ENCODE data around the gene MTURN.

MTURN gene

DNA sequence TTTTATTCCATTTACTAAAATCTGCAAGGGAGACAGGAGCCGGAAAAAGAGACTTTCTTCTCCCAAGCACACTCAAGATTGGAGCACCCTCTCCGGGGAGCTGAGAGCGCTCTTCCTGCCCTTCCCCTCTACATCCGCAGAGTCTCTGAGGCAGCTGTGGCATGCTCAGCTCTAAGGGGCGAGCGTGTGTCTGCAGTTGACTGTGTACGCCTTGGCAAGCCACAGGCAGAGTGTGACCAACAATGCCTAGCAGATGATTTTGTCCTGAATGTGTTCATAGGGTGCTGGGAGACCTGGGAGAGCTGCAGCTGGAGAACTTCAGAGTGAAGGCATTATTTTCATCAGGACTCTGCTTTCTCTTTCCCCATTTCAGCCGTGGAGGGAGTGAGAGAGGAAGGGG lies 20.7 kb downstream of the MTURN start:
- no peak for ATAC-seq (replicated peaks; ENCODE audit: extremely low read depth, poor library complexity, severe bottlenecking)
- Mint-ChIP-seq H3K36me3 (ENCODE audit: insufficient read depth) (peaks cover 3% of the 10 kb centered on the region), H3K27ac (ENCODE audit: low read depth) (no peak overlapping the region), H3K27me3 (no peaks in the 10 kb centered on the region), H3K4me1 (peaks cover 18% of the 10 kb centered on the region), H3K9me3 (no peaks in the 10 kb centered on the region), H3K4me3 (no peak overlapping the region)
- DNase-seq (ENCODE audit: low spot score in 2 of 2): no peak

DNA sequence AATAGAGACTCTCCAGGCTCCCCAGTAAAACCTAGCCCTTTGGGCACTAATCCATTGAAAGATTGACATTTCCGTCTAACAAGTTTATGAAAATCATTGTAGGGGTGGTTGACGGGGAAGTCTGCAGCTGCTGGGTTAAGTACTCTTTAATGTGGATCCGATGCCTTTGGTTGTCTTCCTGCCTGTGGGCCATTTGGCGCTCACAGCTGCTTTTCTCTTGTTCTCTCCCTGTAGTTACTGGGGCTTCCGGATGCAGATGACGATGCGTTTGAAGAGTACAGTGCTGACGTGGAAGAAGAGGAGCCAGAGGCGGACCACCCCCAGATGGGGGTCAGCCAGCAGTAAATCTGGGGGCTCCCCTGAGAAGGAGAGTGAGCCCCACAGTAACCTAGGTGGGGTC lies 22.4 kb downstream of the MTURN start:
- H3K9me3 Mint-ChIP-seq: no peaks in the 10 kb centered on the region
- H3K4me3 Mint-ChIP-seq: no peak overlapping the region
- no peak overlapping the region for H3K27ac Mint-ChIP-seq (ENCODE audit: low read depth)
- H3K4me1 Mint-ChIP-seq: peaks cover 29% of the 10 kb centered on the region
- H3K27me3 Mint-ChIP-seq: no peaks in the 10 kb centered on the region
- DNase-seq (ENCODE audit: low spot score in 2 of 2): no peak
- ATAC-seq (replicated peaks; ENCODE audit: extremely low read depth, poor library complexity, severe bottlenecking): peak; percentile 45
- H3K36me3 Mint-ChIP-seq (ENCODE audit: insufficient read depth): peaks cover 3% of the 10 kb centered on the region

DNA sequence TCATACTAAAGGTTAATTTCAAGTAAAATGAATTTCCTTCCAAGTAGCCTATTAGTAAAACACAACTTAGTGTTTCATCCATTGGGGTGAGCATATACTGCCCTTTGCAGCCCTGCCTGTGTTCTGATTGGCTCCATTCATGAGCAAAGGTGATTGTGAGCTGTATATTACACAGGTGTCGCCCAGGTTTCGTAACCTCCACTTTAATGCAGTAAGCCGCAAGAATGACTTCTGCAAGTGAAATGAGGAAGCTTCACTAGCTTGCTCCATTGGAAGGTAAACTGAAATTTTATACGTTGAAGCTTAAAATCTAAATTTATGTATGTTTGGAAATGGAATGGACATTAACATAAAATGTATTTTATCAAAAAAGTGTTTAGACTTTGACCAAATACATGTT lies 24.4 kb downstream of the MTURN start:
- ATAC-seq (replicated peaks; ENCODE audit: extremely low read depth, poor library complexity, severe bottlenecking): no peak
- H3K9me3 Mint-ChIP-seq: no peaks in the 10 kb centered on the region
- DNase-seq (ENCODE audit: low spot score in 2 of 2): no peak
- H3K27ac Mint-ChIP-seq (ENCODE audit: low read depth): peak overlapping the region; percentile 2
- H3K4me3 Mint-ChIP-seq: no peak overlapping the region
- H3K4me1 Mint-ChIP-seq: peaks cover 49% of the 10 kb centered on the region
- no peaks in the 10 kb centered on the region for H3K27me3 Mint-ChIP-seq
- peaks cover 7% of the 10 kb centered on the region for H3K36me3 Mint-ChIP-seq (ENCODE audit: insufficient read depth)

DNA sequence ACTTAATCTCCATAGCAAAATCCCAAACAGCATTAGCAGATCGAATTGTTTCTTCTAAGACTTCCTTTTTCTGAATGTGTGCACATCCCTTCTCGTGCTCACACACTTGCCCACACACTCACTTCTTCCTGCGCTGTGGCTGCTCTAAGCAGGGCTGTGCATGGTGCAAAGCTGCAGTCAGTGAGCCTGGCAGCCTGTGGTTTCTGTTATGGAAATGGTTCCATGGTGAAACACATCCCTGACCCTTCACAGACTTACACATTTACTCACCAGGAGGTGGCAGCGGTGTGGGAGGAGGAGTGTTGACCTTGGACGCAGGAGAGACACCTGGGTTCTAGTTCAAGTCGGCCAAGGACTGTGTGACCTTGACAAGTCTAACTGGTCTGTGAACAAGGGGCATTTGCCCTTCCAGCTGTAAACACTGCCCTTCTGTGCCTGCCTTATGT lies 24.9 kb downstream of the MTURN start:
- H3K27me3 Mint-ChIP-seq: no peaks in the 10 kb centered on the region
- no peak overlapping the region for H3K4me3 Mint-ChIP-seq
- H3K36me3 Mint-ChIP-seq (ENCODE audit: insufficient read depth): peaks cover 7% of the 10 kb centered on the region
- peak overlapping the region; percentile 2 for H3K27ac Mint-ChIP-seq (ENCODE audit: low read depth)
- H3K4me1 Mint-ChIP-seq: peaks cover 54% of the 10 kb centered on the region
- DNase-seq (ENCODE audit: low spot score in 2 of 2) (no peak), ATAC-seq (replicated peaks; ENCODE audit: extremely low read depth, poor library complexity, severe bottlenecking) (no peak)
- H3K9me3 Mint-ChIP-seq: no peaks in the 10 kb centered on the region

DNA sequence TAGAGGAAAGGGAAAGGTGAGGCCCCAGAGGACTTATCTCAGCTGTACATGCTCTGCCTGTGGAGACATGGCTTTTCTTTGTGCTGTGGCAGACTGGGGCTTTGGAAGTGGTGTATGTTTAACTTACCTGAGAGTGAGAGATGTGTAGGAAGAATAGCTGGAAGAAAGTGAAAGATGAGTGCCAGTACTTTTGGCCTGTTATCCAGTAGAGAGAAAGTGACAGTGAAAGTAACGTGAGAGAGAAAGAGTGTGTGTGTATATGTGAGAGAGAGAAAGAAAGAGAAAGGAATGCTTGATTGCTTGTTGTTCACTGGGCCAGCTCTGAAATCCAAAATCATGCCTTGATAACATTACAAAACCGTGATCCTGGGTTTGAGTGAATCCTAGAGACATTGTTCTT lies 25.5 kb downstream of the MTURN start:
- Mint-ChIP-seq H3K27ac (ENCODE audit: low read depth) (peak overlapping the region; percentile 2), H3K4me1 (peaks cover 55% of the 10 kb centered on the region), H3K4me3 (no peak overlapping the region), H3K27me3 (no peaks in the 10 kb centered on the region), H3K9me3 (no peaks in the 10 kb centered on the region), H3K36me3 (ENCODE audit: insufficient read depth) (peaks cover 7% of the 10 kb centered on the region)
- no peak for DNase-seq (ENCODE audit: low spot score in 2 of 2)
- no peak for ATAC-seq (replicated peaks; ENCODE audit: extremely low read depth, poor library complexity, severe bottlenecking)

DNA sequence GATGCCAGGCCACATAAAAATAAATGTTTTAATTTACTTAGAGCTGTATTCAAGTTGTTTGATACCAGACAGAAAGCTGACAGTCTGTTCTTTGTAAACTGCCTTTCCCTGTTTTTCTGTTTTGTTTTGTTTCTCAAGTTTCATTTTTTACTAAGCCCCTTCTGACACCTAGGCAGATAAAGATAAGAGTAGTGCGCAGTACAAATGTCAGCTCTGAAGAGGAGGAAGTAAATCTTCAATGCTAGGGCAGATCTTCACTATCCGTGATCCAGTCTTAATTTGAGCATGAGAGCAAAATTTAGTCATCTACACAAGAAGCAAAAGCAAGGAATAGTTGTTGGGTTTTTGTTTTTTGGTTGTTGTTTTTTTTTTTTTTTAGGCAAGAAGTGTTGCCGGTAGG lies 27.3 kb downstream of the MTURN start:
- Mint-ChIP-seq H3K9me3 (no peaks in the 10 kb centered on the region), H3K36me3 (ENCODE audit: insufficient read depth) (peaks cover 6% of the 10 kb centered on the region), H3K27ac (ENCODE audit: low read depth) (peak overlapping the region; percentile 88), H3K27me3 (no peaks in the 10 kb centered on the region), H3K4me3 (peak overlapping the region; percentile 69), H3K4me1 (peaks cover 53% of the 10 kb centered on the region)
- no peak for ATAC-seq (replicated peaks; ENCODE audit: extremely low read depth, poor library complexity, severe bottlenecking)
- no peak for DNase-seq (ENCODE audit: low spot score in 2 of 2)

DNA sequence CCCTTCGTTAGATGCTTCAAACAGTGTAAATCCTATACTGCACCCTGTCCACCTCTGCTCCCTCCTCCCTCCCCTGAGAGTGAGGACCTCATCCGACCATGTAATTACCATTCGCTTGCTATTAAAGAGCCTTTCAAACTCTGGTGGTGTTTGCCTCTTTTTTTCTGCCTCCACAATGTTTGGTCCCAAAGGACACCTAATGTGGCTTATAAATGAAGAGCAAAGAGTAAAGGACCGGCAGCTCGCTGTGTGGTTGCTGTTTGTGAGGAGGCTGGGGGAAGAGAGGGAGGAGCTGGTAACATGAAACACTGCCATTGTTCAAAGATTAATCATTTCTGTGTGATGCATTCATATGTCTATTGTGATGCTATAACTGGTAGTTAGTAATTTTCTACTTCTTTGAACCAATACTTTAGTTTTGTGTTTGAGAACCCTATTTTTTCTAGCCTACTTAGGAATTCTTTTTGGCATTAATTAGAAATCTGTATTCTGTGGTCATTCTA lies 27.9 kb downstream of the MTURN start:
- peak; percentile 51 for ATAC-seq (replicated peaks; ENCODE audit: extremely low read depth, poor library complexity, severe bottlenecking)
- no peaks in the 10 kb centered on the region for H3K9me3 Mint-ChIP-seq
- H3K4me1 Mint-ChIP-seq: peaks cover 49% of the 10 kb centered on the region
- no peak for DNase-seq (ENCODE audit: low spot score in 2 of 2)
- peaks cover 4% of the 10 kb centered on the region for H3K36me3 Mint-ChIP-seq (ENCODE audit: insufficient read depth)
- H3K27me3 Mint-ChIP-seq: no peaks in the 10 kb centered on the region
- peak overlapping the region; percentile 88 for H3K27ac Mint-ChIP-seq (ENCODE audit: low read depth)
- peak overlapping the region; percentile 69 for H3K4me3 Mint-ChIP-seq

DNA sequence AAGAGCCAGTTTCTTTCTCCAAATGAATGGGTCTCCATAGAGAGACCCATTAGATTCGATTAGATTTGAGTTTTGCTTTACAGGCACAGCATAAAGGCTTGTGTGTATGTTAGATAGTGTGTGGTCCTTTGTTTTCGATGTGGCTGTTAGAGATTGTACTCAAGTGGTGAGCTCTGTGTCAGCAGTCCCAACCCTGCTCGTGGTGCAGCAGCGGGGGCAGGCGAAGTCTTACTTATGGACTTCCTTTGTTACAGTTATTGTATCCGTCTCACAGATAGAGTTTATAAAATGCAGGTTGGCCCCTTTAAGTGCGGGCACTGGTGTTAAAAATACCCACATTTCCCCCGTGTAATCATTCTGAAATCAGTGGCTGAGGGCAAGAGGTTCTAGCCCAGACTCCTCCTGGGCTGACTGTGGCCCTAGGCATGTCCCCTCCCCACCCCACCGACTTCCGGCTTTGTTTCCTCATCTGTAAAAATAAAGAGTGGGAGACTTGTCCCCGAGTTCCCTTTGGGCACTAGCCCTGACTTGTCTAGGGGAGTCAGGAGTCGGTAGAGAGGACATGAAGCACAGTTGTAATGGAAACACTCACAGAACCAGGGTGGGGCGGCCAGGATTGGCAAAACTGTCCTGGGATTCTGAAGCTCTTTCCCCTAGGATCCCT lies 28.6 kb downstream of the MTURN start:
- ATAC-seq (replicated peaks; ENCODE audit: extremely low read depth, poor library complexity, severe bottlenecking): peak; percentile 81
- Mint-ChIP-seq H3K4me3 (peak overlapping the region; percentile 69), H3K9me3 (no peaks in the 10 kb centered on the region), H3K4me1 (peaks cover 49% of the 10 kb centered on the region), H3K27me3 (no peaks in the 10 kb centered on the region), H3K36me3 (ENCODE audit: insufficient read depth) (peaks cover 4% of the 10 kb centered on the region), H3K27ac (ENCODE audit: low read depth) (peak overlapping the region; percentile 88)
- DNase-seq (ENCODE audit: low spot score in 2 of 2): peak in 1 of 2 donors; percentile 46

DNA sequence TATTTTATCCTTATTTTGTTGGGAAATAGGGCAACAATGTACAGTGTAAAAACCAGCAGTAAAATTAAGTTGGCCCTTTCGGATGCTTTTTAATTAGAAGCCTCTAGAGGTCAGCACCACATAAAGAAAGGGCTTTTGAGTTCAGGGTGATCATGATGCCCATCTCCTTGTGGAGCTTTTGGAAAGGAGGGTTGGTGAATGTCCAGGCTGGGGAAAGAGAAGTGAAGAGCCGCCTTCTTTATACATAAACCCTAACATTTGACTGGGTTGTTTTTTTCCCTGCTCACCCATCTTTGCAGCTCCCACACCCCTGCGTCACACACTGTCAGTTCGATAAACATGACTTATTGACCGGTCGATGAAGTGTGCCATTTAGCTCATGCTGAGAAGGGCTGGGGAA lies 29.8 kb downstream of the MTURN start:
- Mint-ChIP-seq H3K4me1 (peaks cover 47% of the 10 kb centered on the region), H3K9me3 (no peaks in the 10 kb centered on the region), H3K27me3 (no peaks in the 10 kb centered on the region), H3K27ac (ENCODE audit: low read depth) (no peak overlapping the region), H3K4me3 (no peak overlapping the region), H3K36me3 (ENCODE audit: insufficient read depth) (peaks cover 4% of the 10 kb centered on the region)
- ATAC-seq (replicated peaks; ENCODE audit: extremely low read depth, poor library complexity, severe bottlenecking) (no peak), DNase-seq (ENCODE audit: low spot score in 2 of 2) (no peak)

DNA sequence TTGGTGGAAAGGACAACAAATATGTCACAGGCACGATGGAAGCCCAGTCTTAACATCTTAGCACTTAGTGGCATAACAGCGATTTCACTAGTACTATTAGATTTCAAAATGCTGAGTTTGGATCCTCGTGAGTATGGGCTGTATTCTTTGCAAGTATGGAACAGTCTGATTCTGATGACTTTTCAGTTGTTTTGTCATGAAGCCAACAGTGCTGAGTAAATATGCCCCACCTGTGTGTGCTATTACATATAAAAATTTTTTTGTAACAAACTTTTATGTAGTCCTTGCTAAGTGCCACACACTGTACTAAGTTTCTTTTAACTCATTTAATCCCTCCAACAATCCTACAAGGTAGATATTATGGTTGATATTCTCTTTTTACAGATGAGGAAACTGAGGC lies 30.8 kb downstream of the MTURN start:
- peaks cover 4% of the 10 kb centered on the region for H3K36me3 Mint-ChIP-seq (ENCODE audit: insufficient read depth)
- DNase-seq (ENCODE audit: low spot score in 2 of 2) (no peak), ATAC-seq (replicated peaks; ENCODE audit: extremely low read depth, poor library complexity, severe bottlenecking) (no peak)
- no peak overlapping the region for H3K4me3 Mint-ChIP-seq
- peaks cover 37% of the 10 kb centered on the region for H3K4me1 Mint-ChIP-seq
- no peaks in the 10 kb centered on the region for H3K9me3 Mint-ChIP-seq
- no peaks in the 10 kb centered on the region for H3K27me3 Mint-ChIP-seq
- no peak overlapping the region for H3K27ac Mint-ChIP-seq (ENCODE audit: low read depth)

DNA sequence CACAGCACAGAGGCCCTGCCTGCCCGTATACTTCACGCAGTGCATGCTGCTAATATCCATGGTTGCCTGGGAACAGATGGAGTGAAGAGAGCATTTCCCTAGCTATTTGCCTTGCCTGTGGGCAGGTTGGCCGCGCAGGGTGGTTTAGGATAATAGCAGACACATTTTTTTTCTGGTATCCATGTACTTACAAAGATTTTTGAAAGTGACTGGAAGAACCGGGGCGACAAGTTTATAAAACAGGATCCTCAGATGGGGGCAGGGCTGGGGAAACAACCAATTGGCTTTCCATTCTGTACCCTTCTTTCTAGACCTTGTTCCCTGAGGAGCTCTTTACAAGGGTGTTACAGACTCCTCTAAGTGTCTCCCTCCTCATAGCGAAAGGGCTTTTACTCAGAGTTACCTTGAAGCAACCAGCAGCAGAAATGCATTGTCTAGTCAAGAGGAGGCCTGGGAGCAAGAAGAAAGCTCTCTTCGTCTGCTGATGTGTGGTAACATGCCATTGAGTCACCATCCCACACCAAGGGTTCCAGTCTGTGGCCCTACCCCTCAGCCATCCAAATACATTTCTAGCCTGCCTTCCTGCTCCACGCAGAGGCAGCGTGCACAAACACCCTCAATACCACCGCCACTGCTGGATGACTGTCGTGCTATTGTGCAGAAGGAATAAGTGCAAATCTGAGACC lies 31.5 kb downstream of the MTURN start:
- Mint-ChIP-seq H3K27ac (ENCODE audit: low read depth) (no peak overlapping the region), H3K36me3 (ENCODE audit: insufficient read depth) (peaks cover 4% of the 10 kb centered on the region), H3K4me1 (peaks cover 32% of the 10 kb centered on the region), H3K4me3 (no peak overlapping the region), H3K9me3 (no peaks in the 10 kb centered on the region), H3K27me3 (no peaks in the 10 kb centered on the region)
- ATAC-seq (replicated peaks; ENCODE audit: extremely low read depth, poor library complexity, severe bottlenecking) (no peak), DNase-seq (ENCODE audit: low spot score in 2 of 2) (no peak)

DNA sequence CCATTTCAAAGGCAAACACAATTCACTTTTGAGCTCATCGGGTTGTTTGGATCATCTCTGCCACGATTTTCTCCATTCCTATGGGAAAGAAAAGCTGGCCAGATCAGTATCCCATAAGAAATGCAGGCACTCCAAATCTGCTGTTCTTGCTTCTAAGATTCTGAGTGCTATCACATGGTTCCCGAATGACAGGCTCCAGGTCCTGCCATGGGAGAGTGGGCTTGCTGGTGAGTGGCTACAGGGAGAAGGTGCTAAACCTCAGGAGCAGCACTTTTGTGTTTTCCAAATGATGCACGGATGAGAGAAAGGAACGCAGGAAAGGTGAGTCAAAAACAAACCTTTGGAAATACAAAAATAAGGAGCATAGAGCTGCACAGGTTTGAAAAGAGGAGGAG lies 32.1 kb downstream of the MTURN start:
- peaks cover 30% of the 10 kb centered on the region for H3K4me1 Mint-ChIP-seq
- no peaks in the 10 kb centered on the region for H3K27me3 Mint-ChIP-seq
- ATAC-seq (replicated peaks; ENCODE audit: extremely low read depth, poor library complexity, severe bottlenecking) (no peak), DNase-seq (ENCODE audit: low spot score in 2 of 2) (no peak)
- no peak overlapping the region for H3K4me3 Mint-ChIP-seq
- no peak overlapping the region for H3K27ac Mint-ChIP-seq (ENCODE audit: low read depth)
- peaks cover 4% of the 10 kb centered on the region for H3K36me3 Mint-ChIP-seq (ENCODE audit: insufficient read depth)
- no peaks in the 10 kb centered on the region for H3K9me3 Mint-ChIP-seq

DNA sequence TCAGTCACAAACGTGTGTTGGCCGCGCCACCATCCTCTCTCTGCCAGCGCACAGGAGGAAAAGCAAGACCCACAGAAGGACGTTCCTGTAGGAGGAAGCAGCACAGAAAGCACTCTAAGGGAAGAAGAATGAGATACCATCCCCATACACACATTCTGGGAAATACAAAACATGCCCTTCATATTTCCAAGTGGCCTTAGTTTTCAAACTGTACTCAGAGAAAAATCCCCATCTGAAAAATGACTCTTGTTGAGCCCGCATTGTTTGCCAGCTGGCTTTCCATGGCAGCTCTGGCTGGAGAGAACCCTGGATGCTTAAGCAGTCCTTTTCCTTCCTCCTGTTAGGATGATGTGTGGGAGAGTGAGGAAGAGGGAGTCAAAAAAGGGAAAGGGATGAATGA lies 33.1 kb downstream of the MTURN start:
- no peaks in the 10 kb centered on the region for H3K27me3 Mint-ChIP-seq
- no peak overlapping the region for H3K27ac Mint-ChIP-seq (ENCODE audit: low read depth)
- H3K36me3 Mint-ChIP-seq (ENCODE audit: insufficient read depth): no peaks in the 10 kb centered on the region
- DNase-seq (ENCODE audit: low spot score in 2 of 2): no peak
- no peak for ATAC-seq (replicated peaks; ENCODE audit: extremely low read depth, poor library complexity, severe bottlenecking)
- H3K4me3 Mint-ChIP-seq: no peak overlapping the region
- peaks cover 19% of the 10 kb centered on the region for H3K4me1 Mint-ChIP-seq
- no peaks in the 10 kb centered on the region for H3K9me3 Mint-ChIP-seq
